SK-N-SH (cell line): ENCODE measurements around the gene PLK4.
"Not testable (repeated sequence)": the region's sequence is repeated elsewhere in the genome, so short reads cannot be mapped to it uniquely, and the experiment has no call there.

ENCODE experiments used
- CHD2 ChIP-seq: fragments of 150-350 bp; IDR thresholded peaks from 2 replicates; pipeline ENCODE4 v1.6.1; 2018; ENCODE audit warnings: low read length; ENCODE audit not compliant: partially characterized antibody
- EP300 ChIP-seq, 2 experiments: IDR thresholded peaks; 2 replicates each; pipeline versions ENCODE4 v1.4.0 to v1.6.1; 2012; ENCODE audit warnings: borderline replicate concordance in 1 of 2, low read depth in 1 of 2, low read length in 1 of 2
- FOXM1 ChIP-seq: IDR thresholded peaks from 2 replicates; pipeline ENCODE4 v1.4.0; 2012; ENCODE audit warnings: low read depth, mild to moderate bottlenecking
- MXI1 ChIP-seq: IDR thresholded peaks from 2 replicates; pipeline ENCODE4 v1.6.1; 2012; ENCODE audit warnings: mild to moderate bottlenecking, low read depth, low read length, improper control_type of control experiment
- PBX3 ChIP-seq: IDR thresholded peaks from 2 replicates; pipeline ENCODE4; 2012
- POLR2AphosphoS5 ChIP-seq: IDR thresholded peaks from 2 replicates; pipeline ENCODE4 v1.6.1; 2012; ENCODE audit warnings: low read depth, low read length
- RAD21 ChIP-seq: IDR thresholded peaks from 2 replicates; pipeline ENCODE4 v1.6.1; 2012; ENCODE audit warnings: mild to moderate bottlenecking, low read length
- RFX5 ChIP-seq: IDR thresholded peaks from 2 replicates; pipeline ENCODE4 v1.6.1; 2012; ENCODE audit warnings: mild to moderate bottlenecking, improper control_type of control experiment, low read length
- RXRA ChIP-seq: IDR thresholded peaks from 2 replicates; pipeline ENCODE4 v1.4.0; 2012; ENCODE audit warnings: low read depth, mild to moderate bottlenecking, borderline replicate concordance
- SMC3 ChIP-seq: IDR thresholded peaks from 2 replicates; pipeline ENCODE4 v1.6.1; 2012; ENCODE audit warnings: low read depth, low read length, improper control_type of control experiment
- TCF12 ChIP-seq: IDR thresholded peaks from 2 replicates; pipeline ENCODE4 v1.4.0; 2012
- TF ChIP-seq, protein P1 (sequence below): fragments of 200-600 bp; sonication (generic); IDR thresholded peaks from 2 replicates; pipeline ENCODE4 v1.6.1; 2017; ENCODE audit warnings: antibody characterized with exemption, mild to moderate bottlenecking, moderate library complexity

DNA sequence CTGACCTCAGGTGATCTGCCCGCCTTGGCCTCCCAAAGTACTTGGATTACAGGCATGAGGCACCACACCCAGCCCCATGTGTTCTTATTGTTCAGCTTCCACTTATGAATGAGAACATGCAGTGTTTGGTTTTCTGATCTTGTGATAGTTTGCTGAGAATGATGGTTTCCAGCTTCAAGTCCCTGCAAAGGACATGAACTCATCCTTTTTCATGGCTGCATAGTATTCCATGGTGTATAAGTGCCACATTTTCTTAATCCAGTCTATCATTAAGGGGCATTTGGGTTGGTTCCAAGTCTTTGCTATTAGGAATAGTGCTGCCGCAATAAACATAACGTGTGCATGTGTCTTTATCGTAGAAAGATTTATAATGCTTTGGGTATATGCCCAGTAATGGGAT lies 19.0 kb downstream of the PLK4 start:
- TF ChIP-seq, protein P1, sequence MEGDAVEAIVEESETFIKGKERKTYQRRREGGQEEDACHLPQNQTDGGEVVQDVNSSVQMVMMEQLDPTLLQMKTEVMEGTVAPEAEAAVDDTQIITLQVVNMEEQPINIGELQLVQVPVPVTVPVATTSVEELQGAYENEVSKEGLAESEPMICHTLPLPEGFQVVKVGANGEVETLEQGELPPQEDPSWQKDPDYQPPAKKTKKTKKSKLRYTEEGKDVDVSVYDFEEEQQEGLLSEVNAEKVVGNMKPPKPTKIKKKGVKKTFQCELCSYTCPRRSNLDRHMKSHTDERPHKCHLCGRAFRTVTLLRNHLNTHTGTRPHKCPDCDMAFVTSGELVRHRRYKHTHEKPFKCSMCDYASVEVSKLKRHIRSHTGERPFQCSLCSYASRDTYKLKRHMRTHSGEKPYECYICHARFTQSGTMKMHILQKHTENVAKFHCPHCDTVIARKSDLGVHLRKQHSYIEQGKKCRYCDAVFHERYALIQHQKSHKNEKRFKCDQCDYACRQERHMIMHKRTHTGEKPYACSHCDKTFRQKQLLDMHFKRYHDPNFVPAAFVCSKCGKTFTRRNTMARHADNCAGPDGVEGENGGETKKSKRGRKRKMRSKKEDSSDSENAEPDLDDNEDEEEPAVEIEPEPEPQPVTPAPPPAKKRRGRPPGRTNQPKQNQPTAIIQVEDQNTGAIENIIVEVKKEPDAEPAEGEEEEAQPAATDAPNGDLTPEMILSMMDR: not testable (repeated sequence)
- not testable (repeated sequence) for TF ChIP-seq POLR2AphosphoS5; SMC3; RXRA; TCF12; EP300 (IDR thresholded peaks at IDR 0.05; ENCODE audit: borderline replicate concordance in 1 of 2, low read depth in 1 of 2, low read length in 1 of 2); RFX5; CHD2; FOXM1; RAD21; MXI1; PBX3
